Measurements from ENCODE around the gene PPIP5K1.

Gene PPIP5K1

GRCh38 chr15:43519196-43519595 lies 70.8 kb downstream of the PPIP5K1 start:
- TF ChIP-seq GATA3 (IDR thresholded peaks at IDR 0.05; ENCODE audit: low read depth, low read length) = no peak
- TF ChIP-seq GATA2 (IDR thresholded peaks at IDR 0.05; ENCODE audit: low read depth, low read length) = no peak

- no peak for TF ChIP-seq GATA2 (IDR thresholded peaks at IDR 0.05; ENCODE audit: low read depth, low read length)
- TF ChIP-seq GATA3 (IDR thresholded peaks at IDR 0.05; ENCODE audit: low read depth, low read length) = no peak
Measured at GRCh38 chr15:43518197-43518761, 71.7 kb downstream of the PPIP5K1 start.

- TF ChIP-seq GATA3 (IDR thresholded peaks at IDR 0.05; ENCODE audit: low read depth, low read length) (no peak), GATA2 (IDR thresholded peaks at IDR 0.05; ENCODE audit: low read depth, low read length) (peak; percentile 65)
Measured at GRCh38 chr15:43517354-43518196, 72.4 kb downstream of the PPIP5K1 start, which contains the start of gene MAP1A. Gene MAP1A, plus strand, starts transcription at chr15:43517608. Its CDS starts 3,866 bp downstream, at chr15:43521474.

GRCh38 chr15:43516801-43517353 lies 73.1 kb downstream of the PPIP5K1 start:
- TF ChIP-seq GATA3 (IDR thresholded peaks at IDR 0.05; ENCODE audit: low read depth, low read length) (no peak), GATA2 (IDR thresholded peaks at IDR 0.05; ENCODE audit: low read depth, low read length) (no peak)

- no peak for TF ChIP-seq GATA3 (IDR thresholded peaks at IDR 0.05; ENCODE audit: low read depth, low read length)
- TF ChIP-seq GATA2 (IDR thresholded peaks at IDR 0.05; ENCODE audit: low read depth, low read length) = no peak
Measured at GRCh38 chr15:43516185-43516584, 73.8 kb downstream of the PPIP5K1 start.

- TF ChIP-seq GATA2 (IDR thresholded peaks at IDR 0.05; ENCODE audit: low read depth, low read length) (no peak), GATA3 (IDR thresholded peaks at IDR 0.05; ENCODE audit: low read depth, low read length) (no peak)
Measured at GRCh38 chr15:43515741-43516140, 74.3 kb downstream of the PPIP5K1 start.

GRCh38 chr15:43514241-43515057 lies 75.6 kb downstream of the PPIP5K1 start:
- TF ChIP-seq GATA3 (IDR thresholded peaks at IDR 0.05; ENCODE audit: low read depth, low read length) (no peak), GATA2 (IDR thresholded peaks at IDR 0.05; ENCODE audit: low read depth, low read length) (no peak)

GRCh38 chr15:43513550-43513949 lies 76.5 kb downstream of the PPIP5K1 start:
- TF ChIP-seq GATA3 (IDR thresholded peaks at IDR 0.05; ENCODE audit: low read depth, low read length) (no peak), GATA2 (IDR thresholded peaks at IDR 0.05; ENCODE audit: low read depth, low read length) (no peak)

- TF ChIP-seq GATA3 (IDR thresholded peaks at IDR 0.05; ENCODE audit: low read depth, low read length) = no peak
- no peak for TF ChIP-seq GATA2 (IDR thresholded peaks at IDR 0.05; ENCODE audit: low read depth, low read length)
Measured at GRCh38 chr15:43511012-43511885, 78.8 kb downstream of the PPIP5K1 start.

GRCh38 chr15:43510200-43511011 lies 79.6 kb downstream of the PPIP5K1 start:
- TF ChIP-seq GATA2 (IDR thresholded peaks at IDR 0.05; ENCODE audit: low read depth, low read length) (peak; percentile 93), GATA3 (IDR thresholded peaks at IDR 0.05; ENCODE audit: low read depth, low read length) (no peak; the same call in 1 of the 2 replicates)

- TF ChIP-seq GATA3 (IDR thresholded peaks at IDR 0.05; ENCODE audit: low read depth, low read length) = no peak
- TF ChIP-seq GATA2 (IDR thresholded peaks at IDR 0.05; ENCODE audit: low read depth, low read length) = no peak
Measured at GRCh38 chr15:43509660-43510199, 80.3 kb downstream of the PPIP5K1 start.

All from SH-SY5Y (cell line).